PC-9 (cell line): Measurements from ENCODE around the gene SIK2. TPM values are rescaled to one million over a fixed set of nuclear protein-coding genes. Genes with fewer than 3 reads are reported as not detected.
A peak's percentile ranks its signal among the peaks of the same experiment; 100 is the strongest.

Source experiments
- BruUV-seq: library from RNA; stranded (reverse); fragments of 400-500 nt; replicated peaks from 2 replicates; lab custom pipeline; 2021; lab: Mats Ljungman, UMichigan
- CTCF ChIA-PET: fragments of 300-600 bp; sonication (Branson Sonifier 250); formaldehyde crosslinking; loops from one replicate; lab custom pipeline; 2022; ENCODE audit warnings: antibody characterized with exemption; lab: Charles Lee
- POLR2A ChIA-PET: fragments of 300-600 bp; sonication (Branson Sonifier 250); formaldehyde crosslinking; loops from one replicate; lab custom pipeline; 2022; ENCODE audit warnings: antibody characterized with exemption; ENCODE audit not compliant: unreplicated experiment; lab: Charles Lee
- DNase-seq, 2 experiments: peaks; one replicate each; pipeline versions ENCODE4 v3.0.0 to v3.0.0-alpha.2; 2015 to 2022; ENCODE audit warnings: mixed read lengths in 1 of 2
- H2AFZ ChIP-seq: fragments of 200-600 bp; sonication (generic); 2 replicates; pipeline ENCODE4 v1.8.1; 2017; ENCODE audit warnings: antibody characterized with exemption
- H3F3A ChIP-seq: fragments of 200-600 bp; sonication (generic); 2 replicates; pipeline ENCODE4 v1.8.1; 2017; ENCODE audit warnings: antibody characterized with exemption, mild to moderate bottlenecking, low read depth; ENCODE audit not compliant: insufficient read depth
- H3K27ac ChIP-seq: fragments of 200-600 bp; sonication (generic); 2 replicates; pipeline ENCODE4 v1.6.1; 2016; ENCODE audit warnings: mixed run types
- H3K27me3 ChIP-seq: fragments of 200-600 bp; sonication (generic); 2 replicates; pipeline ENCODE4 v1.6.1; 2016; ENCODE audit warnings: low read depth, mixed run types; ENCODE audit not compliant: insufficient read depth
- H3K36me3 ChIP-seq: fragments of 200-600 bp; sonication (generic); 2 replicates; pipeline ENCODE4 v1.6.1; 2016; ENCODE audit warnings: low read depth, mixed run types
- H3K4me1 ChIP-seq: fragments of 200-600 bp; sonication (generic); replicated peaks from 2 replicates; pipeline ENCODE4 v1.6.1; 2016; ENCODE audit warnings: mixed run types; ENCODE audit not compliant: insufficient read depth
- H3K4me2 ChIP-seq: fragments of 200-600 bp; sonication (generic); 2 replicates; pipeline ENCODE4 v1.6.1; 2017; ENCODE audit warnings: mixed run types
- H3K4me3 ChIP-seq: fragments of 200-600 bp; sonication (generic); 2 replicates; pipeline ENCODE4 v1.6.1; 2016; ENCODE audit warnings: mixed run types
- H3K79me2 ChIP-seq: fragments of 200-600 bp; sonication (generic); 2 replicates; pipeline ENCODE4 v1.6.1; 2017; ENCODE audit warnings: low read depth, mixed run types
- H3K9me2 ChIP-seq: fragments of 200-600 bp; sonication (generic); 2 replicates; pipeline ENCODE4 v1.8.1; 2017; ENCODE audit warnings: mild to moderate bottlenecking; ENCODE audit not compliant: insufficient read depth
- H3K9me3 ChIP-seq: fragments of 200-600 bp; sonication (generic); 2 replicates; pipeline ENCODE4 v1.8.1; 2016; ENCODE audit warnings: low read depth; ENCODE audit not compliant: insufficient read depth
- H4K20me1 ChIP-seq: fragments of 200-600 bp; sonication (generic); 2 replicates; pipeline ENCODE4 v1.8.1; 2017; ENCODE audit not compliant: insufficient read depth
- CTCF ChIP-seq: fragments of 200-600 bp; sonication (generic); conservative IDR thresholded peaks from 2 replicates; pipeline ENCODE4 v1.6.1; 2017; ENCODE audit warnings: mixed run types, antibody characterized with exemption, mild to moderate bottlenecking, moderate library complexity
- EZH2 ChIP-seq: fragments of 200-600 bp; sonication (generic); IDR thresholded peaks from 2 replicates; pipeline ENCODE4 v1.8.0; 2017; ENCODE audit warnings: antibody characterized with exemption, low read depth
- intact Hi-C: fragments of 100-400 bp; cut with micrococcal nuclease; formaldehyde crosslinking; loops from one replicate; pipeline ENCODE4 v1.10.0; 2022; ENCODE audit not compliant: unreplicated experiment
- total RNA-seq: library from RNA; stranded (reverse); gene quantifications from 2 replicates; pipeline ENCODE4 v1.2.3, GENCODE V29; 2021

Gene SIK2
- total RNA-seq, 1 experiment from 2014 or later = 16.2 TPM

GRCh38 chr11:111729831-111730311 lies 127.6 kb downstream of the SIK2 start:
- ChIA-PET POLR2A (interaction anchor here (0.7 kb wide), 1 partner anchor 152 kb away, joined by 3 read pairs; no protein-coding TSS in a partner anchor), CTCF (no interaction called here)
- intact Hi-C loops = no loop called here
- no peaks in the 10 kb centered on the region for H3K9me3 ChIP-seq
- H3K4me1 ChIP-seq = peaks cover 8% of the 10 kb centered on the region
- no peaks in the 10 kb centered on the region for H3K79me2 ChIP-seq
- no peak for TF ChIP-seq CTCF
- no peak for TF ChIP-seq EZH2
- no peak overlapping the region for H3K4me2 ChIP-seq
- H3K27ac ChIP-seq = peak overlapping the region; percentile 5; the same call in 1 of the 2 replicates
- H3K27me3 ChIP-seq = no peaks in the 10 kb centered on the region
- peaks cover 3% of the 10 kb centered on the region; the same call in 1 of the 2 replicates for H3F3A ChIP-seq
- H3K9me2 ChIP-seq = no peaks in the 10 kb centered on the region
- no peak overlapping the region for H3K4me3 ChIP-seq
- H3K36me3 ChIP-seq = 0 out of 2 replicates have a peak, but pooled peaks cover 3% of the 10 kb centered on the region
- no TSS peak for BruUV-seq
- H4K20me1 ChIP-seq = no peaks in the 10 kb centered on the region
- DNase-seq = peak in 1 of 2 experiments; percentile 16
- no peak overlapping the region for H2AFZ ChIP-seq

GRCh38 chr11:111730871-111731591 lies 128.8 kb downstream of the SIK2 start:
- intact Hi-C loops = no loop called here
- POLR2A ChIA-PET = no interaction called here
- no peak overlapping the region for H3K4me2 ChIP-seq

GRCh38 chr11:111731821-111732220 lies 129.6 kb downstream of the SIK2 start:
- H2AFZ ChIP-seq = no peak overlapping the region
- intact Hi-C loops = no loop called here

More at GRCh38 chr11:111730871-111731591, 128.8 kb downstream of the SIK2 start:
- H3K27me3 ChIP-seq = no peaks in the 10 kb centered on the region
- no peaks in the 10 kb centered on the region for H3K9me3 ChIP-seq
- no peak overlapping the region for H3K27ac ChIP-seq
- H3K36me3 ChIP-seq = no peaks in the 10 kb centered on the region
- H4K20me1 ChIP-seq = no peaks in the 10 kb centered on the region
- no peaks in the 10 kb centered on the region for H3K79me2 ChIP-seq
- H3K9me2 ChIP-seq = no peaks in the 10 kb centered on the region
- H3K4me3 ChIP-seq = no peak overlapping the region
- DNase-seq = peak in 1 of 2 experiments; percentile 39
- no peak overlapping the region for H2AFZ ChIP-seq
- no TSS peak for BruUV-seq
- no peak for TF ChIP-seq CTCF
- CTCF ChIA-PET = no interaction called here
- peaks cover 19% of the 10 kb centered on the region for H3K4me1 ChIP-seq
- peaks cover 13% of the 10 kb centered on the region for H3F3A ChIP-seq

More at GRCh38 chr11:111731821-111732220, 129.6 kb downstream of the SIK2 start:
- no peak overlapping the region for H3K27ac ChIP-seq
- H3K27me3 ChIP-seq = no peaks in the 10 kb centered on the region
- CTCF ChIA-PET = interaction anchor here (0.6 kb wide), 1 partner anchor 24 kb away, joined by 7 read pairs; no protein-coding TSS in a partner anchor
- no peak overlapping the region for H3K4me2 ChIP-seq
- no peaks in the 10 kb centered on the region for H3K36me3 ChIP-seq
- DNase-seq = no peak
- POLR2A ChIA-PET = no interaction called here
- no peak overlapping the region for H3K4me3 ChIP-seq
- H3K9me3 ChIP-seq = no peaks in the 10 kb centered on the region
- no peaks in the 10 kb centered on the region for H4K20me1 ChIP-seq
- H3K4me1 ChIP-seq = peaks cover 27% of the 10 kb centered on the region
- no peaks in the 10 kb centered on the region for H3K9me2 ChIP-seq
- no peaks in the 10 kb centered on the region for H3K79me2 ChIP-seq
- no peak for TF ChIP-seq CTCF
- no peak for TF ChIP-seq EZH2
- H3F3A ChIP-seq = peaks cover 21% of the 10 kb centered on the region
- BruUV-seq = no TSS peak
